KMS-11 (cell line): ENCODE results near the gene DGUOK.

Source experiments
- H2AFZ ChIP-seq: fragments of 200-600 bp; sonication (generic); 2 replicates; pipeline ENCODE4 v1.6.1; 2016; ENCODE audit warnings: antibody characterized with exemption, mixed run types, low read depth
- H3K27ac ChIP-seq: fragments of 200-600 bp; sonication (generic); 2 replicates; pipeline ENCODE4 v1.6.1; 2016; ENCODE audit warnings: mild to moderate bottlenecking, mixed run types
- H3K27me3 ChIP-seq: fragments of 200-600 bp; sonication (generic); 2 replicates; pipeline ENCODE4 v1.6.1; 2017; ENCODE audit warnings: mild to moderate bottlenecking, low read depth, mixed run types, moderate library complexity; ENCODE audit not compliant: insufficient read depth
- H3K36me3 ChIP-seq: fragments of 200-600 bp; sonication (generic); 2 replicates; pipeline ENCODE4 v1.6.1; 2017; ENCODE audit warnings: mild to moderate bottlenecking, mixed run types; ENCODE audit not compliant: insufficient read depth
- H3K4me1 ChIP-seq: fragments of 200-600 bp; sonication (generic); 2 replicates; pipeline ENCODE4 v1.6.1; 2016; ENCODE audit warnings: mild to moderate bottlenecking, low read depth, mixed run types; ENCODE audit not compliant: poor library complexity, severe bottlenecking
- H3K4me2 ChIP-seq: fragments of 200-600 bp; sonication (generic); 2 replicates; pipeline ENCODE4 v1.7.0; 2016; ENCODE audit warnings: mild to moderate bottlenecking, mixed run types
- H3K4me3 ChIP-seq: fragments of 200-600 bp; sonication (generic); IDR thresholded peaks from 2 replicates; pipeline ENCODE4 v1.6.1; 2017; ENCODE audit warnings: low read depth, low read length, mixed read lengths; ENCODE audit not compliant: insufficient read depth
- H3K79me2 ChIP-seq: fragments of 200-600 bp; sonication (generic); 2 replicates; pipeline ENCODE4 v1.6.1; 2016; ENCODE audit warnings: low read depth, mixed run types; ENCODE audit not compliant: insufficient read depth
- H3K9ac ChIP-seq: fragments of 200-600 bp; sonication (generic); 2 replicates; pipeline ENCODE4 v1.6.1; 2016; ENCODE audit warnings: mild to moderate bottlenecking, mixed run types
- H4K20me1 ChIP-seq: fragments of 200-600 bp; sonication (generic); 2 replicates; pipeline ENCODE4 v1.6.1; 2016; ENCODE audit warnings: mild to moderate bottlenecking, mixed run types; ENCODE audit not compliant: insufficient read depth
- TF ChIP-seq, protein P1 (sequence below): fragments of 200-600 bp; sonication (generic); conservative IDR thresholded peaks from 2 replicates; pipeline ENCODE4 v1.6.1; 2017; ENCODE audit warnings: low read depth, mild to moderate bottlenecking, antibody characterized with exemption, low read length, moderate library complexity, mixed read lengths

DGUOK gene

DNA sequence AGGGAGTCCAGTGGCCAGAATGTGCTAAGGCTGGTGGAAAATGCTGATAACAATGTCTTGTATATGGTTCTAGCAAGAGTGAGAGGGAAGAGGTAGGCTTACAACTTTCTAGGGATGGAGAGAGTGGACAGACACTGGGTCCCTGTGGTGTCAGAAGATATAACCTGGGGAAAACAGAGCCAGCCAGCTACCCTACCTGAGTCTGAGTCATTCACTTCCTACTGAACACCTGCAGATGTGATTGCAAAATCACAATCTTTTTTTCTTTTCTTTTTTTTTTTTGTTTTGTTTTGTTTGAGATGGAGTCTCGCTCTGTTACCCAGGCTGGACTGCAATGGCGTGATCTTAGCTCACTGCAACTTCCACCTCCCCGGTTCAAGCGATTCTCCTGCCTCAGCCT lies 65.4 kb downstream of the DGUOK start:
- no peaks in the 10 kb centered on the region for H3K27me3 ChIP-seq
- no peaks in the 10 kb centered on the region for H3K36me3 ChIP-seq
- H4K20me1 ChIP-seq = no peaks in the 10 kb centered on the region; the same call in 1 of the 2 replicates
- H3K4me3 ChIP-seq = no peak overlapping the region
- H3K4me2 ChIP-seq = no peak overlapping the region
- peaks cover 85% of the 10 kb centered on the region for H3K79me2 ChIP-seq
- no peak overlapping the region for H3K27ac ChIP-seq
- no peak overlapping the region for H2AFZ ChIP-seq
- TF ChIP-seq, protein P1, sequence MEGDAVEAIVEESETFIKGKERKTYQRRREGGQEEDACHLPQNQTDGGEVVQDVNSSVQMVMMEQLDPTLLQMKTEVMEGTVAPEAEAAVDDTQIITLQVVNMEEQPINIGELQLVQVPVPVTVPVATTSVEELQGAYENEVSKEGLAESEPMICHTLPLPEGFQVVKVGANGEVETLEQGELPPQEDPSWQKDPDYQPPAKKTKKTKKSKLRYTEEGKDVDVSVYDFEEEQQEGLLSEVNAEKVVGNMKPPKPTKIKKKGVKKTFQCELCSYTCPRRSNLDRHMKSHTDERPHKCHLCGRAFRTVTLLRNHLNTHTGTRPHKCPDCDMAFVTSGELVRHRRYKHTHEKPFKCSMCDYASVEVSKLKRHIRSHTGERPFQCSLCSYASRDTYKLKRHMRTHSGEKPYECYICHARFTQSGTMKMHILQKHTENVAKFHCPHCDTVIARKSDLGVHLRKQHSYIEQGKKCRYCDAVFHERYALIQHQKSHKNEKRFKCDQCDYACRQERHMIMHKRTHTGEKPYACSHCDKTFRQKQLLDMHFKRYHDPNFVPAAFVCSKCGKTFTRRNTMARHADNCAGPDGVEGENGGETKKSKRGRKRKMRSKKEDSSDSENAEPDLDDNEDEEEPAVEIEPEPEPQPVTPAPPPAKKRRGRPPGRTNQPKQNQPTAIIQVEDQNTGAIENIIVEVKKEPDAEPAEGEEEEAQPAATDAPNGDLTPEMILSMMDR = no peak
- no peak overlapping the region for H3K9ac ChIP-seq
- peaks cover 14% of the 10 kb centered on the region for H3K4me1 ChIP-seq

DNA sequence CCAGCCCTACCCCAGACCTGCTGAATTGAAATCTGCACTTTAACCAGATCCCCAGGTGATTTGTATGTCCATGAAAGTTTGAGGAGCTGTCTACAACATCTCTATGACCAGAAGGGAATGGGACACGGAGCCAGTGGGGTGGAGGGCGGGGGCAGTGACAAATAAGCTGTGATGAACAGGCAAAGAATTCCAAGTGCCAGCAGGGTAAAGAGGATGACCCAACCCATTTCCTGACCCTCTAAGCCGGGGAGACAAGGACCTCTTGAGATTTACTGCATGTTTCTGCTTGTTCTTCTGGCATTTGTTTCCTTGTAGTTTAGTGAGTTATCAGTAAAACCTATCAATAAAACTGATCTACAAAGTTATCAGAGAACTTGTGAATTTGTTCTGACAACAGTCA lies 66.7 kb downstream of the DGUOK start:
- Histone ChIP-seq H3K27me3 (no peaks in the 10 kb centered on the region), H3K4me1 (peaks cover under 1% of the 10 kb centered on the region), H4K20me1 (peaks cover 4% of the 10 kb centered on the region; the same call in 1 of the 2 replicates), H3K4me3 (no peak overlapping the region), H3K27ac (no peak overlapping the region), H3K36me3 (no peaks in the 10 kb centered on the region), H3K9ac (no peak overlapping the region), H3K79me2 (peaks cover 85% of the 10 kb centered on the region), H2AFZ (no peak overlapping the region), H3K4me2 (no peak overlapping the region)
- TF ChIP-seq, protein P1 = no peak

DNA sequence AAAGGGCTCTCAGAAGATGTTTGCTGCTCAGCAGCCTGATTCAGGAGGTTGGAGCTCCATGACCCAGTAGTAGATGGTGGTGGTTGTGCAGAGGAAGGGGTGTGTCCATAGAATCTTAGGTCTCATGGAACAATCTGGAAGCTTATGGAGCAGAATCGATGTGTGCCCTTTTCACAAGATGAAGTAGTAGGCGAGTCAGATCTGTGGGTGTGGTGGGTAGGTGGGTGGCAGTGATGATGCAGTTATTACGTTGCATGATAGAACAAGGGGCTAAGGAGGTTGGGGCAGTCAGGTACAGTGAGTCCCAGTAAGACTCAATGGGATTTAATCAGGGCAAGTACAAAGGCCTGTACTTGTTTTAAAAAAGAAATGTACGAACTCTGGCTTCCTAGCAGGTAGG lies 67.1 kb downstream of the DGUOK start:
- no peak overlapping the region for H3K4me3 ChIP-seq
- H2AFZ ChIP-seq = no peak overlapping the region
- no peak overlapping the region for H3K27ac ChIP-seq
- no peak overlapping the region for H3K9ac ChIP-seq
- H3K36me3 ChIP-seq = no peaks in the 10 kb centered on the region
- TF ChIP-seq, protein P1 = no peak
- no peaks in the 10 kb centered on the region for H3K4me1 ChIP-seq
- H3K79me2 ChIP-seq = peaks cover 85% of the 10 kb centered on the region
- H4K20me1 ChIP-seq = peaks cover 8% of the 10 kb centered on the region; the same call in 1 of the 2 replicates
- no peaks in the 10 kb centered on the region for H3K27me3 ChIP-seq
- no peak overlapping the region for H3K4me2 ChIP-seq

DNA sequence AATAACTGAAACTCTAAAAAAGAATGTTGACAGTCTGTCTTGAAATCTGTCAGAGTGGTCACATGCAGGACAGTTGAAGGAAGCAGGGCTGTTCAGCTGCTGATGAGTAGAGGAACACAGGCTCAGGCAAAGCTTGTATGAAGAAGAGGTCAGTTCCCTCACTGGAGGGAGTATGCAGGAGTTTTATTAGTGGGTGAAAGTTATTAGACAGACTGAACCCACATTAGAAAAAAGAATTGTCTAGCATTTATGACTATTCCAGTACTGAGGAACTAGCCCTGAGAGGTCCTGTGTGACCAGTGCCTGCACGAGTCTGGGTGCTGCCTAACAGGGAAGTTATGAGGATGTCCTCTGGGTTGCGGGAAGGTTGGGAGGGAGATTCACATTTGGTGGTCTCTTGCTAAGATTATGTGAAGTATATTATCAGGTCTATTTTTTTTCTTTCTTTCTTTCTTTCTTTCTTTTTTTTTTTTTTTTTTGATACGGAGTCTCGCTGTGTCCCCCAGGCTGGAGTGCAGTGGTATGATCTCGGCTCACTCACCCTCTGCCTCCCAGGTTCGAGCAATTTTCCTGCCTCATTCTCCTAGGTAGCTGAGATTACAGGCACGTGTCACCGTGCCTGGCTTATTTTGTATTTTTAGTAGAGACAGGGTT lies 67.6 kb downstream of the DGUOK start:
- Histone ChIP-seq H4K20me1 (peaks cover 13% of the 10 kb centered on the region; the same call in 1 of the 2 replicates), H3K4me2 (no peak overlapping the region), H3K27ac (no peak overlapping the region), H3K79me2 (peaks cover 83% of the 10 kb centered on the region), H3K4me1 (no peaks in the 10 kb centered on the region), H3K36me3 (no peaks in the 10 kb centered on the region), H3K9ac (no peak overlapping the region), H3K27me3 (no peaks in the 10 kb centered on the region), H2AFZ (no peak overlapping the region), H3K4me3 (no peak overlapping the region)
- TF ChIP-seq, protein P1 = no peak
